Activated gamma-delta T cell treated with anti-CD3 and anti-CD28 coated beads, Interleukin-2, amount 50 U/mL, for 16 hours (primary cell): Measurements from ENCODE around the gene DPYSL4.

Source experiments
- DNase-seq: peaks from one replicate; pipeline ENCODE4 v3.0.0-alpha.2; 2020; ENCODE audit warnings: low read depth

The DPYSL4 gene

DNA sequence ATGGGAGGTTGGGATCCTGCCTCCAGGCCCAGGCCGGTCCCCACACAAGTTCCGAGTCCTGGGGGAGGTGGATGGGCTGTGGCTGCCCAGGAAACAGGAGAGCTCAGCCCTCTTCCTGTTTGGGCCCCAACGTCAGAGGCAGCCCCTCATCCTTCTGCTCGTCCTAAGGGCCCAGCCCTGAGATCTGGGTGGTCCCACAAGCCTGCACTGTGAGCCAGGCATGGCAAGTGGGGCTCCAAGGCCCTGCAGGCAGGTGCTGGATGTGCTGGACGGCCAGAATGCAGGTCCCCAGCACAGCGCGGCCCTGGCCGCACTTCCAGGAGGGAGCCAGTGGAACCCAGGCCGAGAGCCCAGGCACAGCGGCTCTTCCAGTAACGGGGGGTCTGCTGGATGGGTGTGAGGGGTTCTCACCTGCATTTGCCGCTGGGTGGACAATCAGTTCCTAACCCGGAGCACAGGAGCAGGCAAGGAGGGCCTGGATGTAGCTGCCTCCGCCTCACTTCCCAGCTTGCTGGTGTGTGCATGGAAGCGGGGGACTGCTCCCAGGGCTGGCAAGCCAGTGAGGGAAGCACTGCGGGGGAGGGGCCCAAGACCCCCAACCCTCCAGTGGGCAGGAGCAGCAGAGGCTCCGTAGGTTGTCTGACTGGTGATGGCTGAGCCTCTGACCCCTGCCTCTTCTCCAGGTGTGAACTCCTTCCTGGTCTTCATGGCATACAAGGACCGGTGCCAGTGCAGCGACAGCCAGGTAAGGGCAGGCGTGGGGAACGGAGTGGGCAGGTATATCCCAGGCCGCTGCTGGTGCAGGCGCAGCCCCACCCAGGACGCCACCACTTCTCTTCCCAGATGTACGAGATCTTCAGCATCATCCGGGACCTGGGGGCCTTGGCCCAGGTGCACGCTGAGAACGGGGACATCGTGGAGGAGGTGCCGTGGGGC, 9.7 kb downstream of the DPYSL4 start:
- DNase-seq: no peak

GRCh38 chr10:132197271-132198067, 10.7 kb downstream of the DPYSL4 start:
- no peak for DNase-seq

DNA sequence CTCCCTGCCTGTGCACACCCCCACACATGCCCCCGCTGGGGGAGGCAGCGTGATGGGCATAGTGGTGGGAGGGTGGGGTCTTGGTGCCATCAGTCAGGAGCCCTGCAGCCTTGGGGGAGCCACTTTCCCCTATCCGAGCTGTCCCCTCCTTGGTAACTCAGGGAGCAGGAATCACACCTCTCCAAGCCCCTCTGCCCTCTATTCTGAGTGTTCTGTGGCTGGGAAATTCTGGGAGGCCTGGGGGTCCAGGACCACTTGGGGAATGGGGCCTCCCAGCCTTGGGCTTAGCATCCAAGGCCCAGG, 11.3 kb downstream of the DPYSL4 start:
- no peak for DNase-seq

DNA sequence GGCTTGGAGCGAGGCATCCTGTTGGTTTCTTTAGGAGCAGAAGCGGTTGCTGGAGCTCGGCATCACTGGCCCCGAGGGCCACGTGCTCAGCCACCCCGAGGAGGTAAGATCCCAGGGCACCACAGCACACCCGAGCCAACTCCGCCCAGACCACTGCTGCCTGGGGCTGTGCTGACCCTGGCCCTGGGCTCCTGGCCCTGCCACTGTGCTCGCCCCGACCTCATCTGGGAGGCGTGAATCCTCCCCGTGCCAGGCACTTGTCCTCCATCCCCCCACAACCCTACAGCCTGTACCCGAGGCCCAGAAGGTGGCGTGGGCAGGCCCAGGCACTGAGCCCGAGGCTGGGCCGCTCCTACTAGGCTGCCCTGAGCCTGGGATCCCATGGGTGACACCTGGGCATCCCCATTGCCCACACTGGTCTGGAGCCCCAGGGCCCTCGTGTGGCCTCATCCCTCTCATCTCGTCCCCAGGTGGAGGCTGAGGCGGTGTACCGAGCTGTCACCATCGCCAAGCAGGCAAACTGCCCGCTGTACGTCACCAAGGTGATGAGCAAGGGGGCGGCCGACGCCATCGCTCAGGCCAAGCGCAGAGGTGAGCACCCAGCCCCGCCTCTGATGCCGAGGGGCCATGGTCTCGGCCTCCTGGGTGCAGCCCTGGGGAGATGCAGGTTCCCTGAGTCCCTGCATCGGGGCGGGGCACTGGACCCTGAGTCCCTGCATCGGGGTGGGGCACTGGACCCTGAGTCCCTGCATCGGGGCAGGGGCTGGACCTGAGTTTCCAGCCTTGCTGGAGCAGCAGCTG, 11.8 kb downstream of the DPYSL4 start:
- no peak for DNase-seq

- DNase-seq: no peak
Measured at GRCh38 chr10:132199268-132199853, 12.6 kb downstream of the DPYSL4 start.

- no peak for DNase-seq
Measured at GRCh38 chr10:132199854-132200311, 13.1 kb downstream of the DPYSL4 start.

GRCh38 chr10:132200344-132201110, 13.8 kb downstream of the DPYSL4 start:
- DNase-seq: no peak

GRCh38 chr10:132201111-132201969, 14.6 kb downstream of the DPYSL4 start:
- DNase-seq: no peak

- DNase-seq: no peak
Measured at GRCh38 chr10:132202070-132202970, 15.6 kb downstream of the DPYSL4 start.

DNA sequence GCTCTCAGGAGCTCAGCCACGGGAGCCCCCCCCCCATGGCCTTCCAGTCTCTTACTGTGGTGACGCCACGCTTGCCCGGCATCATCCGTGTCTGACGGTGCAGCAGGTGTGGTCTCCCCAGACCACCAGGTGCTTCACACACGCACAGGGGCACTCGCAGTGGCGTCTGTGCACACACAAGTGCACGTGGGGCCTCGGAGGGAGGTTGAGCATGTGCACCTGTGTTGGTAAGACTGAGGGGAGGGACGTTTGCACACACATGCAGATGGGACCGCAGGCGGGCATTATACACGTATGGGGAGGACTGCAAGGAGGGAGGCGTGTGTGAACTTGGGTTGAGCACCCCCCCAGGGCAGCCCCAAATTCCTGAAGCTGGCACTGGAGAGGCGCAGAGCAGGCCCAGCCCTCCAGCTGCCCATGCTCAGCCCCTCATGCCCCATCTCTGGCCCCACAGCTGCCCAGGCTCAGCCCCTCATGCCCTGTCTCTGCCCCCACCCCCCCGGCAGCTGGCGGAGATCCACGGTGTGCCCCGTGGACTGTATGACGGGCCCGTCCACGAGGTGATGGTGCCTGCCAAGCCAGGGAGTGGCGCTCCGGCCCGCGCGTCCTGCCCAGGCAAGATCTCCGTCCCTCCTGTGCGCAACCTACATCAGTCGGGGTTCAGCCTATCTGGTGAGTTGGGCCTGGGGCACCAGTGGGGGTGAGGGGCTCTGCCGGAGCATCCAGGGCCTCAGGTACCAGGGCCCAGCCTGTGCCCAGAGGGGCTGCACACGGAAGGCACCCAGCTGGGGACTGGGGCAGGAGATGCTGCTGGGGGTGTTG, 16.7 kb downstream of the DPYSL4 start:
- DNase-seq: no peak

GRCh38 chr10:132204078-132204780, 17.5 kb downstream of the DPYSL4 start:
- no peak for DNase-seq

GRCh38 chr10:132204781-132205473, 18.2 kb downstream of the DPYSL4 start:
- no peak for DNase-seq

GRCh38 chr10:132205650-132206376, 19.1 kb downstream of the DPYSL4 start:
- DNase-seq: no peak

DNA sequence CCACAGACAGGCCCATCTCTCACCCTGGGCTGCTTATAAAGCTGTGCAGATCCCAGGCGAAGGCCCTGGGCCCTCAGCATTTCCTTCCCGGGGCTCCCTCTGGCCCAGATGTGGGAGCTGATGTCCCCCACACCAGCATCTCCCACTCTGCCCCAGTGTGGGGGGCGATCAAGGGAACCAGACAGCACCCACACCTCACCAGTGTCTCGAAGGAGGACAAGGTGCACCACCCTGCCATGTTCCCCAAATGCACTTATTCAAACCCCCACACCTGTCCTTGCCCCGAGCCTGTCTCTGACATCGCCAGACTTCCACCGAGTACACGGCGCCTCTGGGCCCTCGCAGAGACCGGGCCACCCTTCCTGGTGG, 19.6 kb downstream of the DPYSL4 start:
- DNase-seq: no peak

GRCh38 chr10:132206806-132207535, 20.2 kb downstream of the DPYSL4 start:
- no peak for DNase-seq
